ENCODE results near the gene GPATCH2. TPM values are rescaled to one million over a fixed set of nuclear protein-coding genes. Genes with fewer than 3 reads are reported as not detected.

The GPATCH2 gene
- total RNA-seq: 14.5 TPM
- long read RNA-seq, full-length matches to known transcripts: 2 of 16 reads
- long read RNA-seq, partial matches to known transcripts: 11 of 16 reads
- long read RNA-seq, other reads (novel, unspliced or antisense): 3 of 16 reads

DNA sequence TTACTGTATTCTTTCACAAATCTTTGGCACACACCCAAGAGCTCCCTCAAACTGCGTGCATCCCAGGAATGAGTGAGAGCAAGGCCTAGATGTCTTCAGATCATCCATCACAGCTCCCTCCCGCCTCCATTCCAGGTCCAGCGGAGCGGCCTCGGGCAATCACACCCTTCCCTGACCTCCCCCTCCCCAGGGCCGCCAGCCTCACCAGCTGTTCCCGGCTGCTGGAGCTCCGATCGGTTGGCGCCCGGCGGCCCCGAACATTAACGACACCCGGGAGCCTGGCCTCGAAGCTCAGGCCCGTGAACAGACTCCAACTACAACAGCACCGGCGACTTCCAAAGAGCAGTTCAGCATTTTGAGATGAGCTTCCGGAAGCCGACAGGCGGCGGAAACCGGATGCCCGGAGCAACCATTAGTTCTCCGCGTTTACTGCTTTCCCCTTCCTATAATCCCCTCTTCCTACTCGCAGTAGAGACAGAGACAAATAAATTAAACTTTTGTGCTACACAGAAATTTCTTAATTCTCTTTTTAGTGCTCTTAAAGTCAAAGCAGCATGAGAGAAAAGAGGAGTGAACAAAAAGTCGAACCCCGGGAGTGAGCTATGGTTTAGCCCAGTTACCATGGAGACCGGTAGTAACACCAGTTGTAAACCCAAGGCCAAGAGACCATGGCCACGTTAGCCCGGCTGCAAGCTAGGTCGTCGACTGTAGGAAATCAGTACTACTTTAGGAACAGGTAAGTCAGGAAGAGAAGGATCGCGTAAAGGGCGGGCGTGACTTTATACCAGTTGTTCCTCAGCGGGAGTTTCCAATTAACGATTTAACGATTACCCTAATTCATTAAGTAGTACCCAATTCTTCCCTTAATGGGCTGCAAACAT, at the start of gene GPATCH2, which contains the start of gene SPATA17:
Gene GPATCH2 (minus strand): TSS at position 380 of the 881 bp plus-strand sequence. CDS start 119 bp downstream, at position 261.
Gene SPATA17 (plus strand): TSS at position 634 of the 881 bp plus-strand sequence. CDS start 35 bp downstream, at position 669.
- no peak for DNase-seq (ENCODE audit: low spot score)

DNA sequence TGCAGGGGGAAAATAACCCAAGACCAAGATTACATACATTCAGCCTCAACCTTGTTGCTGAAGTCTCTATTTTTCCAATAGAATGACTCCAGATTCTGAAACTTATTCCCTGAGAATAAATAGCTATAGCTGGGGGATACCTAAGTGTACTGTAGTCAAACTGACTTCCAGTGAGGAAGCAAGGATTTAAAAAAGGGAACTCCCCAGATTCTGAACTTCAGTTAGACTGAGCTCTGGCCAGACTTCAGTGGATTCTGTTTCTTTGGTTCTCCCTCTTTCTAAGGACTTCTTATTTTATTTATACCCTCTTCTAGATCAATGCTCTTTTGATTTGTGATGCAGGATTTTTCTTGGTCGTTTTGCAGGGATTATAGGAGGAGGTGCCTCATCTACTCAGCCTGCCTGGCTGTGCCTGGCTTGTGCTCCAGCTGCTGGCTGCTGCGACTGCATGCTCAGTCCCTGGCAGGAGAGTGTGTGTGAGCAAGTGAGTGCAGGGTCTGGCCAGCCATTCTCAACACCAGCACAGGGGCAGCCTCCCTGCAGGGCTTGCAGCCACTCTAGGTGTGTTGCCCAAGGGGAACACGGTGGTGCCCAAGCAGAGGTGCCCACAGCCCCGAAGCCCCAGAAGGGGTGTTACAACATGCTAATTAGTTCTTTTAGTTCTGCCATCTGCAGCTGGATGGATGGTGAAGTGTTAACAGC, 43.3 kb upstream of the GPATCH2 start:
- DNase-seq (ENCODE audit: low spot score): no peak

DNA sequence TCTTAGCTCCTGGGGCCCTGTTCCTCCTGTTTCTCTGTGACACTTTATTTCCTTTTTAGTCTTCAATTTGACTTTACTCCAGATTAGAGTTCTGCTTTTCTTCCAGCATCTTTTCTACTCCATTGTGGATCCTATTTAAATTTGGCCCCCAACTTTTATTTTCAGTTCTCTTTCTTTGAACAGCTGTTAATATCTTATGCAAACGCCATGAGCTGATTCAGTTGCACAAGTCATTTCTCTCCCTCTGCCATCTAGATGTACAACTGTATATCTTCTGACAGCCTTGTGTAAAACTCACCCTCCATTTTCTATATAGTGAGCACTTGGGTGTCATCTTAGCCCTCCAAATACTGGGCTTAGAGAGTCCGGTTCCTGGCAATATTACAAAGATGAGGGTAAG, 42.5 kb upstream of the GPATCH2 start:
- no peak for DNase-seq (ENCODE audit: low spot score)

DNA sequence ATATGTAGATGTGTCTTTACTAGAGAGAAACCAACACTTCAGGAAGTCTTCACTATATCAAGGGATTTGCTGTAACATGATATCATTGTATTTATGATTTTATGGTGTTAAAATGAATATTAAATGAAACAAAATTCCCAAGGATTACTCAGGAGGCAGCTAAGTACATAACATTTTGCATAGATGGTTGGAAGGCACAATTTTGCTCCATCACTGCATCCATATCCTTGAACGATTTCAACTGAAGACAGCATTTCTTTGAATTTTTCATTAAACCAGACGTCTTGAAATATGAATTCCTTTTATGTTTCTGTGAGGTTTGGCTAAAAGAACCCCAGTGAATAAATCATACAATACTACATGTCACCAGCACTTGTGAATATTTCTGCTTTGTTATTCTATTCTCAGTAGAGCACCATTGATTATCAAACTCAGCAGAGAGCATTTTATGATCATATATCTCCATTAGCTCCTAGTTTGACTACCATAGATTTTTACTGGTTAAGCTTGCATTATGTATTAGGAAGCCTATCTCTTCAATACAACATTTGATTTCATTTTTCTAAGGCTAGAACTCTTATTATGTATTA, 37.6 kb upstream of the GPATCH2 start:
- DNase-seq (ENCODE audit: low spot score): no peak

DNA sequence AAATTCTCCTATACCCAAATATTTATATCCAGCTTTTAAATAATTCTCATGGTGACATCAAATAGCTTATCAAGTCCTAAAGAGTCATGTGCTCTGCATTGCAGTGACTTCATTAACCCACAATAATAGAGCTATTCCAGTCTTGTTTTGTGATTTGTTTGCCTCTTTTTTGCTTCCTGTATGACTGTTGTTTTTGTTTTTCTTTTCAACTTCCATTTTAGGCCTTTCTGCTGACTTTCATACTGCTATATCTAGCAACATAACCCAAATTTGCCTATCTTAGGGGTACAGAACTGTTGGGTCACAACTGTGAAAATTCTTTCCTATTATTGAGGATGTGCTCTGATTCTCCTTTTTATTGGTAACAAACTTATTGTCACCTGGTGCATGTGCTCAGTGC, 30.5 kb upstream of the GPATCH2 start:
- DNase-seq (ENCODE audit: low spot score): no peak

DNA sequence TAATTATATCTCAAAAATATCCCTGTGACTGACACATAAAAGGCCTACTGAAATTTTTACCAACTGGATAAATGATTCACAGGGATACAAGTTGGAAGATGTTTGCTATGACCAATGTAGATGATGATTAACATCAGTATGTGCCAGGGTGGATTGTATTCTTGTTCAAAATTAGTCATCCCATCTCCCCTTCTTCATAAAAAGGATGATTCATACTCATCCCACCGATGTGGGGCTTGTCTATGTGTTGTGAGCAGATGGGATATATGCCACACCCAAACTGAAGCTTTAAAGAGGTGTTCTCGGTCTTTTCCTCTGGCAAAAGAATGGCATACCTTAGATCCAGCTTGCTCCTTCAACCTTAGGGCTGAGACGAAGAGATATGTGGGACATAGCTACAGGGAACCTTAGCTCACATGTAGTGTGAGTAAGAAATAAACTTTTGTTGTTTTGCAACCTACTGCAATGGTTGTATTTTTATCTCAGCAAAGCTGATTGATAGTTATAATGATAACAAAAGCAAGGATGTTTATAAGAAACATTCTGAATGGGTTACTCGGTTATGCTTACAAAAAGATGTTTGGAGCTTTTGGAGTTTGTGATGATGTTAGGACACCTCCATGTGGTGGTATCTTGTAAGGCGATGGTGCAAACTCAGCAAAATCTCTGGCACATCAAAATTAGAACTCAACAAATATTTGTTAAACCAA, 29.6 kb upstream of the GPATCH2 start:
- no peak for DNase-seq (ENCODE audit: low spot score)

DNA sequence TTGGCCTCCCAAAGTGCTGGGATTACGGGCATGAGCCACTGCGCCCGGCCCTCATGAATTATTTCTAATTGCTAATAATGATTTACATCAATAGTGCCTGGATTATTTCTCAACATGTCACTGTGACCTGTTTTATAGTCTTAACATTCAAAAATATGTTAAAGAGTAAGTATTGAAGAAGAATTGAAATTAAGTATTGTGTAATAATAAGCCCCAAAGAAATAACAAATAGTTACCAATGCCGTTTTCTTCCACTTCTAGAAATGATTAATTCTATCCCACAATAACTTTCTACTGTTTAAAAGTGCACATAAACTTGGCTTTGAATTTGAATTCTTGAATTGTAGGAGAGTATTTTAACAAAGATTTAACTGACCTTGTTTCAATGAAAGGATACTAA, 19.8 kb upstream of the GPATCH2 start:
- DNase-seq (ENCODE audit: low spot score): no peak

DNA sequence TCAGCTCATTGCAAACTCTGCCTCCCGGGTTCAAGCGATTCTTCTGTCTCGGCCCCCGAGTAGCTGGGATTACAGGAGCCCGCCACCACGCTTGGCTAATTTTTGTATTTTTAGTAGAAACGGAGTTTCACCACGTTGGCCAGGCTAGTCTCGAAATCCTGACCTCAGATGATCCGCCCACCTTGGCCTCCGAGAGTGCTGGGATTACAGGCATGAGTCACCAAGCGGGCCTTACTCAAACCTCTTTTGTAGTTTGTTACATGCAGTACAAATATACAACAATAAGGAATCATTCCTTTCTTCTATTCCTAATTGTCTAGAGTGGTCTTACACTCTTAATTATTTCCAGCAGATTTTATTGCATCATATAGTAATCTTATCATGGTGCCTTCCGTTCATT, 16.9 kb upstream of the GPATCH2 start:
- DNase-seq (ENCODE audit: low spot score): no peak

DNA sequence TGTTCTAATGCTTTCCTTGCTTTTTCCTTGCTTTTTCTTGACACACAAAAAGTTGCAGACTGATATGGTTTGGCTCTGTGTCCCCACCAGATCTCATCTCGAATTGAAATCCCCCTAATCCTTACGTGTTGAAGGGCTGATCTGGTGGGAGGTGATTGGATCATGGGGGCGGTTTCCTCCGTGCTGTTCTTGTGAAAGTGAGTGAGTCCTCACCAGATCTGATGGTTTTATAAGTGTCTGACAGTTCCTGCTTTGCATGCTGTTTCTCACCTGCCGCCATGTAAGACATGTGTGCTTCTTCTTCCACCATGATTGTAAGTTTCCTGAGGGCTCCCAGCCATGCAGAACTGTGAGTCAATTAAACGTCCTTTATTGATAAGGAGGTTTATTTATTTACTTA, 11.6 kb upstream of the GPATCH2 start:
- DNase-seq (ENCODE audit: low spot score): no peak

DNA sequence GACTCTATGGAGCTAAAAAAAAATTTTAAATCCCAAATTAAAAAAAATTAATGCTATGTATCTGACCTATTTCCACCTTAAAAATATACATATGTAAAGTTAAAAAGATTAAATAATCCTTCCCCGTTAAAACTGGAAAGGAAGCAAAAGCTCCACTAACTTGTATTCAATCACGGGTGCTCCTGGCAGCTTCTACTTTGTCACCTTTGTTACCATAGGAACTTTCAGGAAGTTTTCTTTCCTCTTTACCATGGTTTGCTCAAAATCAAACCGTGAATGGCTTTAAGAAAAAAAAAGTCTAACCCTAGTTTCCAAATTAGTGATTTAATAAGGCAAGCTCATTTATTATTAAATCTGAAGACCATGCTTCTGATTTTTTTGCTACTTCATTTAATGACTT, 3.5 kb downstream of the GPATCH2 start:
- DNase-seq (ENCODE audit: low spot score): no peak

DNA sequence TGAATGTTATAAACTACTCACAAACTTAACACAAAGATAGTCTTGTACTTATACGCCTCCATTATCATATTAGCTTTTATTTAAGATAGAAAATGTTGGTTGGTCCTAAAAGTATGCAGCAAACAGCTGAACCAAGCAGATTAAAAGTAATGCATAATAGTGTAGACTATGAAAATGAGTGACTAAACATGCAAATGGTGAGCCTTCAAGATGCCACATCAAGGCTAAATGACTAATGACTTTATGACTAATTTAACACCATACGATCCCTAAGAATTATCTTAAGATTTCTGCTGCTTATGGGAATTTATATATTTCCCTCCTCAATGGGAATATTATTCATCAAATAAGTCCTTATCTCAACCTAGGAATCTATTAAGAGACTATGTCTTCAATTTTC, 4.6 kb downstream of the GPATCH2 start:
- DNase-seq (ENCODE audit: low spot score): no peak

DNA sequence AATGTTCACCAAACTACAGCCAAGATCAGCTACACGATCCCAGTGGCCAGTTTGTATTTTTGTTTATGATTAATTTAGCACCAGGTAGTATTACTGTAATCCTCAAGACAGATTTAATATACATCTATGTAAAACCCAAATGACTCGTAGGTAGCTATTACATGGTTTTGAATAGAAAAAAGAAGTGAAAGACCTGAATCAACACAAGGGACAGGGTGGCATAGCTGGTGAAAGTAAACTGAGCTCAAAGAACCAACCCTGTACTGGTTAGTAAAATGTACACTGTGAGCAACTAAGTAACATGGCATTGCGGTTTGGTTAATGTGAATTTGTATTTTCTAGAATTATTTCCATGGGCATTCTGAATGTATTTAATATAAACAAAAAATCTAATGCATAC, 8.8 kb downstream of the GPATCH2 start:
- DNase-seq (ENCODE audit: low spot score): no peak

DNA sequence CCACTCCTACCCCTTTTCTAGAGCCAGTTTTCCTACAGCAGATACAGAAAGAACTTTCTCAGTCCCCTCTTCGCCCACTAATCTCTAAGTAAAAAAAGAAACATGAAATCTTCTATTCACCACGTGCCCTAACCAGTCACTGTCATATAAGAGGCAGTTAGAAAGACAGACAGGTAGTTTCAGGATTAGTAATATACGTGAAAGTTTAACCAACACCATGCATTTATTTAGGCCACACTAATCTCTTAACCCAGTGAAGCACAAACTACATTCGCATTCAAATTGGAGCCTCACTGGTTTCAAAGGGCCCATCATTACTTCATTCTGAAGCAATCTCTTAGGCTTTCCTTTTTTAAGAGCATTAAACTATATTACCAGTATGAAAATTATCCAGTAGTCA, 10.1 kb downstream of the GPATCH2 start:
- no peak for DNase-seq (ENCODE audit: low spot score)

DNA sequence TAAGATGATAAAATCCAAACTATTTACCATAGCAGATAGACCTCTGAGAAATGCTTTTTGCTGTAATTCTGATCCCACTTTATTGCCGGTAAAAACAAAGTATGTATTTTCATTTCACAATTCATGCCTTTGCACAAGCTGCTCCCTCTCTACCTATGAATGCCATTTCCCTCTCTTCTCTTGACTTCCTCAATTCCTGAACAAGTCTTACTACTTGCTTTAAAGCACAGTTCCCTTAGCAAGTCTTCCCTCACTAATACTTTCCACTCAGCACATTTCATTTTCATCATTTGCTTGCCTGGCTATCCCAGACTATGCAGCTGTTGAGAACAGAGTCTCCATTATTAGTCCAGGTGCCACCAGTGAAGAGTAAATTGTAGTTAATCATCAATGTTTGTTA, 13.8 kb downstream of the GPATCH2 start:
- DNase-seq (ENCODE audit: low spot score): no peak

DNA sequence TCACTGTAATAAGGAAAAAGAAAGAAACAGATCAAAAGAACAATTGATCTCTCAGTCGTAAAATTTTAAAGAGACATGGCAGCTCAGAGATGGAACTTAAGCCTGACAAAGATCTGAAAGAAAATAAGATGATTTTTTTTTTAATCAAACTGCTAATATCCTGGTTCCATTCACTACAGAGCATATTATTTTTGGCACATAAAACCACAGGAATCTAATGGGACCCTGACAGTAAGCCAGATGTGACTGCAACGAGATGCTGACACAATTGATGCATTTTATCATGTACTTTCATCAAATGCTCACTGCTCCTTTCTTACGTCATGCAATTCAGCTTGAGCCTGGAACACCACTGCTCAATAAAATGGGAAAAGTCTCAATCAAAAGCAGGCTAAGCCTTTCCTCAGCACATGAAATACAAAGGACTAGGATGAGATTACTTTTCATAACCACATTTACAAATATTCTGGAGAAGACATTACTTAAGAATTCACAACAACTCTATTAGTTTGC, 16.6 kb downstream of the GPATCH2 start:
- DNase-seq (ENCODE audit: low spot score): no peak

DNA sequence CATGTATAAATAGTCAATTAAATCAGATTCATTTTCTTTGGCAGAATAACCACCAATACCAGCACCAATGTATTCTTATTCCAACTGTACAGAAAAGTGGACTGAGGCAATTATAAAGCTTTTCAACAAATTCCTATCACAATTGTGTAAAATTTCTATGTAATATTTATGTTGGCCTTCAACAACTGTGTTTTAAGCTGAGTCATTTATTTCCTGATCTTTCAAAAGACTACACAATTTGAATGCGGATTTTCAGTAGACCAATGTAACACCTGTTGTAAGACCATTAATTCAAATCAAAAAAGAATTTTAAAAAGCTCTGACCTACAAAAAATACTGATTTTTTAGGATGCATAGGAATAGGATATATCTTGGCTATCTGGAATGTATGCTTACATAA, 25.5 kb downstream of the GPATCH2 start:
- DNase-seq (ENCODE audit: low spot score): no peak

DNA sequence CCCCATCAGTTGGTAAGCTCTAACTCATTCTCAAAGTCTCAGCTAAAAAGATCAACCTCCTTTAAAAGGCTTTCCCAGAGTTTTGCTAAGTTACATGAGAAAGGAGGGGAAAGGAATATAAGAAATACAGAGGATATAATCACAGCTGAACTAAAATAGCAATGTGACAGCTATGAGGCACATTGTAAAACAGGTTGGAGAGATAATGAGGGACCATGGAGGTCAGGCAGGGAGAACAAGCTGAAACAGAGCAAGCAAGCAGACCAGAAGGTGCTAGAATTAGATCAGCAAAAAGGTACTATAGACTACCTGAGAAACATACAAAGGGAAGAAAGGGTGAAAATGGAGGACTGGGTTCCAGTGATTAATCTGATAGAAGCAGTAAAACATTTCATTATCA, 28.5 kb downstream of the GPATCH2 start:
- no peak for DNase-seq (ENCODE audit: low spot score)

DNA sequence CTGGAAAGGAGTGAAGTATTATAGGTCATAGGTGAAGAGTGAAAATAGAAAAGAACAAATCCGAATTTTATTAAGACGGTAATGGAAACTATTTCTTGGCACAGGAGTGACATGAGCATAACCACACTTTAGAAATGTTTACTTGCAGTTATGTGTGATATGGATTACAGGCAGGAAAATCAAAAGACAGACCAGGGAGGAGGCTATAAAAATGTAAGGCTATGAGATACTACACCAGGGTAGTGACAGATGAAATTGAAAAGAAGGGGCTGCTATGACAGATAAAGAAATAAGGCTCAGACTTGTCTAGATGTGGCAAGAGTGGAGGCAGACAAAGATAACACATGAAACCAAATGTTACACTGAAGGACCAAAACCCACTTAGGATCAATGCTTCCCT, 31.7 kb downstream of the GPATCH2 start:
- DNase-seq (ENCODE audit: low spot score): no peak

DNA sequence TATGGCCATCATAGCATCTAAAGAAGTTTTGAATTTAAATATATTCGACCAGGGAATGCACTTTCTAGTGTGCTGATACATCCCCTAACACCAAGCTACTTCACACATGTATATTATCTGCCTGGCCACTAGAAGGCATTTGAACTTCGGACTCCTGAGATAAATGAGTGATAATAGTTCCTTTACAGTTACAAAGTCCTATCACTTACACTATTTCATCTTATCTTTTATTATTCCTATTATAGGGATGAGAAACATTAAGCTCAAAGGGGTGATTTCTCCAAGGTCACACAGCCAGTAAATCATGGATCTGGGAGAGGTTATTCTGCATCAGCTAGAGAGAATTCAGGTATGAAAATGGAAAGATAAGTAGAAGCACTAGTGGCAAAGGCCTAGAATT, 40.3 kb downstream of the GPATCH2 start:
- DNase-seq (ENCODE audit: low spot score): no peak

DNA sequence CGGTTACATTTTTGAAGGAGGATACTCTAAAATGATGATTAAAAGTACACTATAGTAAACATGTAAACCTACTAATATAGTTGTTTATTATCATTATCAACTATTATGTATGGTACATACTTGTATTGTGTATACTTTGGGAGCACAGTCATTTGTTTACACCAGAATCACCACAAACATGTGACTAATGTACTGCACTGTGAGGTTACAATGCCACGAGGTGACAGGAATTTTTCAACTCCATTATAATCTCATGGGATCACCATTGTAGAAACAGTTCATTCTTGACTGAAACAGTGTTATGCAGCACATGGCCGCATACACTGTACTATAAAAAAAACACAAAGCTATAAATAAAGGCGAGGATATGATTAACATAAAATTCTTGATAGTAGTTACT, 44.3 kb downstream of the GPATCH2 start:
- DNase-seq (ENCODE audit: low spot score): no peak

DNA sequence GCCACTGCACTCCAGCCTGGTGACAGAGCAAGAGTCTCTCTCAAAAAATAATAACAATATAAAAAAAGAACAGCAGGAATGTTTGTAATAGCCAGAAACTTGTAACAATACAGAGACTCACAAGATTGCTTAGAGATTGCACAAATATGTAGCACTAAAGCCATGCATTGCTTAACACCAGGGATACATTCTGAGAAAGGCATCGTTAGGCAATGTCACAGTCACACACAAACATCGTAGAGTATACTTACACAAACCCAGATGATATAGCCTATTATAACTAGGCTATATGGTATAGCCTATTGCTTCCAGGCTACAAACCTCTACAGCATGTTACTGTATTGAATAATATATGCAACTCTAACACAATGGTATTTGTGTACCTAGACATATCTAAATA, 45.3 kb downstream of the GPATCH2 start:
- DNase-seq (ENCODE audit: low spot score): no peak
